Measurements from ENCODE around the gene ARMH4.

ARMH4 gene

DNA sequence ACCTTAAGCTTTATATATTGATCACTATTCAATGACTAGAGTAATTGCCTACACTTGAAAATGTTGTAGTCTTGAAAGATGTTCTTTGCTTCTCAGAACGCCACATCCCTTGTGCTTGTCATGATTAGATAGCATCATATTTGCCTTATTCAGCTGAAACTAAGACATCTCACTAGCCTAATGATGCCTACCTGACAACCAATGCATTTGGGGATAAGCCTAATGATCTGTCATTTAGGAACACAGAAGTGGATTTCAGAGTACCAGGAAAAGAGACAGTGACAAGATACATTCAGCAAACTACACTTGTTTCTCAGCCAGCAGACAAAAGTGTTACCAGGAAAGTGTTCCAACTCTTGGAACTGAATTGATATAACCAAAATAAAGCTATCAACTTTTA, 83.7 kb downstream of the ARMH4 start:
- TF ChIP-seq, protein P1, sequence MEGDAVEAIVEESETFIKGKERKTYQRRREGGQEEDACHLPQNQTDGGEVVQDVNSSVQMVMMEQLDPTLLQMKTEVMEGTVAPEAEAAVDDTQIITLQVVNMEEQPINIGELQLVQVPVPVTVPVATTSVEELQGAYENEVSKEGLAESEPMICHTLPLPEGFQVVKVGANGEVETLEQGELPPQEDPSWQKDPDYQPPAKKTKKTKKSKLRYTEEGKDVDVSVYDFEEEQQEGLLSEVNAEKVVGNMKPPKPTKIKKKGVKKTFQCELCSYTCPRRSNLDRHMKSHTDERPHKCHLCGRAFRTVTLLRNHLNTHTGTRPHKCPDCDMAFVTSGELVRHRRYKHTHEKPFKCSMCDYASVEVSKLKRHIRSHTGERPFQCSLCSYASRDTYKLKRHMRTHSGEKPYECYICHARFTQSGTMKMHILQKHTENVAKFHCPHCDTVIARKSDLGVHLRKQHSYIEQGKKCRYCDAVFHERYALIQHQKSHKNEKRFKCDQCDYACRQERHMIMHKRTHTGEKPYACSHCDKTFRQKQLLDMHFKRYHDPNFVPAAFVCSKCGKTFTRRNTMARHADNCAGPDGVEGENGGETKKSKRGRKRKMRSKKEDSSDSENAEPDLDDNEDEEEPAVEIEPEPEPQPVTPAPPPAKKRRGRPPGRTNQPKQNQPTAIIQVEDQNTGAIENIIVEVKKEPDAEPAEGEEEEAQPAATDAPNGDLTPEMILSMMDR (IDR thresholded peaks at IDR 0.05; ENCODE audit: low read depth, low read length): no peak
- no peak for DNase-seq (ENCODE audit: low read depth in 2 of 2)
- no peak overlapping the region for H3K4me3 ChIP-seq (replicated peaks in 1 of 2; ENCODE audit: low read depth in 2 of 2, low read length in 2 of 2)

DNA sequence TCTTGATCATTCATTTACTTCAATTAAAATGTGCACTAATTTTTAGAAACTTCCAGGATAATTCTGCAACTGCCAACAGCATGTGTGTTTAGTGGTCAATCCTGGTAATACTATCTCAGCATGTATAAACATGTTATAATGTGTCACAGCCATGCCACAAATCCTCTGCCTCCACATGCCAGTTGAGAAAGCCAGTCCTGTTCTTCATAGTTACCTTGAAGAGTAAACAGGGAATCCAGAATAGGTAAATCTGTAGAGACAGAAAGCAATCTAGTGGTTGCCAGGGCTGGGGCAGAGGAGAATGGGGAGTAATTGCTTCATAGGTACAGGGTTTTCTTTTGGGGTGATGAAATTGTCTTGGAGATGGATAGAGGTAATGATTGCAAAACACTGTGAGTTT, 85.9 kb downstream of the ARMH4 start:
- TF ChIP-seq, protein P1 (IDR thresholded peaks at IDR 0.05; ENCODE audit: low read depth, low read length): no peak
- H3K4me3 ChIP-seq (replicated peaks in 1 of 2; ENCODE audit: low read depth in 2 of 2, low read length in 2 of 2): no peak overlapping the region
- no peak for DNase-seq (ENCODE audit: low read depth in 2 of 2)

GRCh38 chr14:58061581-58061980, 90.4 kb downstream of the ARMH4 start:
- TF ChIP-seq, protein P1 (IDR thresholded peaks at IDR 0.05; ENCODE audit: low read depth, low read length): no peak
- no peak overlapping the region for H3K4me3 ChIP-seq (replicated peaks in 1 of 2; ENCODE audit: low read depth in 2 of 2, low read length in 2 of 2)
- DNase-seq (ENCODE audit: low read depth in 2 of 2): no peak

DNA sequence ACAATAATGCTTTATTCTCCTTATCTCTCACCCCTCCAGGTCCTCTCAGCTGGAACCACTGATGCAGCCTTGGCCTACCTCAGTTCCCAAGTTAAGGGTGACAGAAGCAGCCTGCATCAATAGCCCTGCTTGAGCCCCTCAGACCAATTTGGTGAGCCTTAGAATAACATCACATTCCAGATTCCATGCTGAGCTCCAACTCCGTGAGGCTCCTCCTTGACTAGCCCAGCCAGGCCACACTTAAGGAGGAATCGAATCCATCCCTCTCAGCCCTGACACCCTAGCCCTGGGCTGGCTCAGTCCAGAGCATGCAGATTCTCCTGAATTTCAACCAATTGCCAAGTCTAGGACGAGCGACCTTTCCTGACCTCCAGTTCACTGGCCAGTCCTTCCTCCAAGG, 91.1 kb downstream of the ARMH4 start:
- DNase-seq (ENCODE audit: low read depth in 2 of 2): no peak
- TF ChIP-seq, protein P1 (IDR thresholded peaks at IDR 0.05; ENCODE audit: low read depth, low read length): no peak
- no peak overlapping the region for H3K4me3 ChIP-seq (replicated peaks in 1 of 2; ENCODE audit: low read depth in 2 of 2, low read length in 2 of 2)

GRCh38 chr14:58060077-58060476, 91.9 kb downstream of the ARMH4 start:
- no peak for DNase-seq (ENCODE audit: low read depth in 2 of 2)
- no peak overlapping the region for H3K4me3 ChIP-seq (replicated peaks in 1 of 2; ENCODE audit: low read depth in 2 of 2, low read length in 2 of 2)
- TF ChIP-seq, protein P1 (IDR thresholded peaks at IDR 0.05; ENCODE audit: low read depth, low read length): no peak

GRCh38 chr14:58059126-58059525, 92.9 kb downstream of the ARMH4 start:
- no peak overlapping the region for H3K4me3 ChIP-seq (replicated peaks in 1 of 2; ENCODE audit: low read depth in 2 of 2, low read length in 2 of 2)
- no peak for DNase-seq (ENCODE audit: low read depth in 2 of 2)
- TF ChIP-seq, protein P1 (IDR thresholded peaks at IDR 0.05; ENCODE audit: low read depth, low read length): no peak

DNA sequence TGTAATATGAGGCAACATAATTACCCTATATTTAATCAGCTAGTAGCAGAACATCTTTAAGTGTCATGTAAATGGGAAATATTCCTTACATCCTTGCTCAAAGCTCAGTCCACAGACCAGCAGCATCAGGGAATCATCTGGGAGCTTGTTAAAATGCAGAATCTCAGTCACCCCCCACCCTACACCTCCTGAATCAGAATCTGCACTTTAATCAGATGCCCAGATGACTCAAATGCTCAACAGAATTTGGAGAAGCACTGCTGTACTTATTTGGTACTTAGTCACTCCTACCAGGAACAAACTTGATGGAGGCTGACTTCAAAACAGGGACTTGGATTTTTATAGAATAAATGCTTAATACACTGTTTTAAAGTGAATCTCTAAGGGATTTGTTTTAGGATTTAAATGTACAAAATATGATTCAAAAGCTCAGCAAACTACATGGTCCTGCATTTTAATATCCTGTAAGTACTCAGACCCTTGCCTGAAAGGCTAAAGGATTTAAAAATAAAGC, 96.5 kb downstream of the ARMH4 start:
- TF ChIP-seq, protein P1 (IDR thresholded peaks at IDR 0.05; ENCODE audit: low read depth, low read length): no peak
- H3K4me3 ChIP-seq (replicated peaks in 1 of 2; ENCODE audit: low read depth in 2 of 2, low read length in 2 of 2): no peak overlapping the region
- no peak for DNase-seq (ENCODE audit: low read depth in 2 of 2)
